ENCODE measurements around the gene ROBO4. TPM values are rescaled to one million over a fixed set of nuclear protein-coding genes. Genes with fewer than 3 reads are reported as not detected.

The ROBO4 gene
- total RNA-seq, 2 experiments from 2014 or later, result not detected

GRCh38 chr11:124879493-124880289 is 18.0 kb downstream of the ROBO4 start:
- H3K36me3 Mint-ChIP-seq (ENCODE audit: low read depth), result no peaks in the 10 kb centered on the region
- TF ChIP-seq CTCF (IDR thresholded peaks at IDR 0.05), result no peak
- no peak overlapping the region for H3K27ac Mint-ChIP-seq
- H3K4me1 Mint-ChIP-seq (ENCODE audit: low read depth), result peaks cover 16% of the 10 kb centered on the region
- H3K4me3 Mint-ChIP-seq, result no peak overlapping the region
- ATAC-seq, result no peak
- peaks cover 5% of the 10 kb centered on the region for H3K27me3 Mint-ChIP-seq
- ChIA-PET POLR2A (interaction anchor here (0.7 kb wide), 1 partner anchor 40 kb away, joined by 4 read pairs; no protein-coding TSS in a partner anchor), CTCF (no interaction called here)
- intact Hi-C loops (cut with micrococcal nuclease), result no loop called here
- DNase-seq, result no peak
- H3K9me3 Mint-ChIP-seq, result no peaks in the 10 kb centered on the region

GRCh38 chr11:124878759-124879492 is 18.7 kb downstream of the ROBO4 start:
- no peak overlapping the region for H3K4me3 Mint-ChIP-seq
- H3K27me3 Mint-ChIP-seq, result peaks cover 8% of the 10 kb centered on the region
- ATAC-seq, result no peak
- ChIA-PET POLR2A (interaction anchor here (0.7 kb wide), 1 partner anchor 1186 kb away, joined by 3 read pairs; no protein-coding TSS in a partner anchor), CTCF (interaction anchor here (0.6 to 1.2 kb wide), 2 partner anchors 13 to 476 kb away, joined by 3 to 4 read pairs; no protein-coding TSS in a partner anchor)
- no peak for TF ChIP-seq CTCF (IDR thresholded peaks at IDR 0.05)
- no peaks in the 10 kb centered on the region for H3K36me3 Mint-ChIP-seq (ENCODE audit: low read depth)
- no peak overlapping the region for H3K27ac Mint-ChIP-seq
- no peak for DNase-seq
- intact Hi-C loops (cut with micrococcal nuclease), result no loop called here
- H3K9me3 Mint-ChIP-seq, result no peaks in the 10 kb centered on the region
- peaks cover 16% of the 10 kb centered on the region for H3K4me1 Mint-ChIP-seq (ENCODE audit: low read depth)

GRCh38 chr11:124877910-124878758 is 19.5 kb downstream of the ROBO4 start:
- no peak for ATAC-seq
- POLR2A ChIA-PET, result interaction anchor here (0.7 to 0.9 kb wide), 2 partner anchors 10 to 1186 kb away, joined by 3 read pairs; no protein-coding TSS in a partner anchor
- peaks cover 16% of the 10 kb centered on the region for H3K4me1 Mint-ChIP-seq (ENCODE audit: low read depth)
- no peak overlapping the region for H3K27ac Mint-ChIP-seq
- H3K27me3 Mint-ChIP-seq, result peaks cover 11% of the 10 kb centered on the region
- peak overlapping the region; percentile 83 for H3K4me3 Mint-ChIP-seq
- CTCF ChIA-PET, result interaction anchor here (0.6 to 1.2 kb wide), 3 partner anchors 12 to 476 kb away, joined by 3 to 4 read pairs (median 3); no protein-coding TSS in a partner anchor
- H3K36me3 Mint-ChIP-seq (ENCODE audit: low read depth), result no peaks in the 10 kb centered on the region
- DNase-seq, result no peak
- no peak for TF ChIP-seq CTCF (IDR thresholded peaks at IDR 0.05)
- H3K9me3 Mint-ChIP-seq, result no peaks in the 10 kb centered on the region
- intact Hi-C loops (cut with micrococcal nuclease), result loop anchor here (2.0 kb wide), 1 partner anchor 75 kb away; no protein-coding TSS in a partner anchor

GRCh38 chr11:124877631-124877909 is 20.1 kb downstream of the ROBO4 start:
- H3K27ac Mint-ChIP-seq, result peak overlapping the region; percentile 91
- peak overlapping the region; percentile 83 for H3K4me3 Mint-ChIP-seq
- peaks cover 15% of the 10 kb centered on the region for H3K27me3 Mint-ChIP-seq
- no peaks in the 10 kb centered on the region for H3K36me3 Mint-ChIP-seq (ENCODE audit: low read depth)
- no peak for TF ChIP-seq CTCF (IDR thresholded peaks at IDR 0.05)
- ATAC-seq (no peak), DNase-seq (no peak)
- H3K9me3 Mint-ChIP-seq, result no peaks in the 10 kb centered on the region
- ChIA-PET CTCF (interaction anchor here (1.2 kb wide), 1 partner anchor 247 kb away, joined by 3 read pairs; no protein-coding TSS in a partner anchor), POLR2A (interaction anchor here (0.9 kb wide), 1 partner anchor 10 kb away, joined by 3 read pairs; no protein-coding TSS in a partner anchor)
- H3K4me1 Mint-ChIP-seq (ENCODE audit: low read depth), result peaks cover 16% of the 10 kb centered on the region
- intact Hi-C loops (cut with micrococcal nuclease), result loop anchor here (2.0 kb wide), 1 partner anchor 75 kb away; no protein-coding TSS in a partner anchor

All from activated CD8-positive, alpha-beta T cell treated with anti-CD3 and anti-CD28 coated beads for 36 hours (primary cell).